NCI-H510A treated with DMSO at 0.1 percent for 48 hours (cell line): ENCODE data around the gene MOSPD3.
A peak's percentile ranks its signal among the peaks of the same experiment; 100 is the strongest.
"Not testable (repeated sequence)": the region's sequence is repeated elsewhere in the genome, so short reads cannot be mapped to it uniquely, and the experiment has no call there.

ENCODE experiments used
- DNase-seq: peaks from one replicate; lab custom pipeline; 2025; lab: John Stamatoyannopoulos, UW

Gene MOSPD3

GRCh38 chr7:100611983-100612729 lies at the start of gene MOSPD3:
MOSPD3 (plus strand) TSS chr7:100612540; CDS start chr7:100612792, 252 bp downstream.
- DNase-seq = peak; percentile 94

GRCh38 chr7:100563100-100563564 lies 49.2 kb upstream of the MOSPD3 start:
- DNase-seq = no peak

GRCh38 chr7:100563809-100564400 lies 48.4 kb upstream of the MOSPD3 start:
- DNase-seq = no peak

GRCh38 chr7:100564405-100564804 lies 47.9 kb upstream of the MOSPD3 start:
- not testable (repeated sequence) for DNase-seq

GRCh38 chr7:100565133-100565571 lies 47.2 kb upstream of the MOSPD3 start:
- DNase-seq = no peak

- no peak for DNase-seq
Measured at GRCh38 chr7:100566018-100566531, 46.3 kb upstream of the MOSPD3 start.

- DNase-seq = no peak
Measured at GRCh38 chr7:100567031-100567730, 45.2 kb upstream of the MOSPD3 start.

- DNase-seq = no peak
Measured at GRCh38 chr7:100567751-100568175, 44.6 kb upstream of the MOSPD3 start.

GRCh38 chr7:100568176-100568895 lies 44.0 kb upstream of the MOSPD3 start:
- DNase-seq = no peak

GRCh38 chr7:100568896-100569844 lies 43.2 kb upstream of the MOSPD3 start:
- DNase-seq = no peak

GRCh38 chr7:100570954-100571828 lies 41.1 kb upstream of the MOSPD3 start:
- no peak for DNase-seq

GRCh38 chr7:100571829-100572116 lies 40.6 kb upstream of the MOSPD3 start:
- DNase-seq = no peak

GRCh38 chr7:100572281-100572948 lies 39.9 kb upstream of the MOSPD3 start:
- DNase-seq = no peak

- DNase-seq = no peak
Measured at GRCh38 chr7:100572949-100573675, 39.2 kb upstream of the MOSPD3 start.

GRCh38 chr7:100573691-100574361 lies 38.5 kb upstream of the MOSPD3 start, which contains the start of gene SAP25:
SAP25 (minus strand) TSS chr7:100573900; CDS start chr7:100573742, 158 bp downstream.
- no peak for DNase-seq

GRCh38 chr7:100574362-100575205 lies 37.8 kb upstream of the MOSPD3 start:
- no peak for DNase-seq

- DNase-seq = no peak
Measured at GRCh38 chr7:100575206-100575631, 37.1 kb upstream of the MOSPD3 start.
